HepG2 (cell line): ENCODE results near the gene MEX3A. TPM values are rescaled to one million over a fixed set of nuclear protein-coding genes. Genes with fewer than 3 reads are reported as not detected.

Experiments used
- ARNT ChIP-seq: fragments of 450-650 bp; IDR thresholded peaks from 2 replicates; pipeline ENCODE4 v1.6.1; 2017
- EHMT2 ChIP-seq: fragments of 200-600 bp; sonication (generic); IDR thresholded peaks from 2 replicates; pipeline ENCODE4 v1.7.0; 2017; ENCODE audit warnings: antibody characterized with exemption, low read depth, low read length, borderline replicate concordance
- KMT2B ChIP-seq: IDR thresholded peaks from 2 replicates; pipeline ENCODE4 v1.6.1; 2016; ENCODE audit warnings: missing genetic modification reagents, missing compliant biosample characterization
- NFIB ChIP-seq: sonication (generic); formaldehyde crosslinking; IDR thresholded peaks from 2 replicates; pipeline ENCODE4 v1.9.0; 2021; ENCODE audit warnings: missing genetic modification reagents, mild to moderate bottlenecking, borderline replicate concordance
- SATB2 ChIP-seq: sonication (generic); formaldehyde crosslinking; IDR thresholded peaks from 2 replicates; pipeline ENCODE4 v1.5.0; 2020; ENCODE audit warnings: missing genetic modification reagents
- ZNF10 ChIP-seq: sonication (generic); formaldehyde crosslinking; IDR thresholded peaks from 2 replicates; pipeline ENCODE4 v1.4.0; 2020; ENCODE audit warnings: mild to moderate bottlenecking, low read depth, missing genetic modification reagents, borderline replicate concordance
- ZNF138 ChIP-seq: sonication (generic); formaldehyde crosslinking; IDR thresholded peaks from 2 replicates; pipeline ENCODE4 v1.5.0; 2020; ENCODE audit warnings: mild to moderate bottlenecking, low read depth, missing genetic modification reagents
- ZNF329 ChIP-seq: sonication (generic); formaldehyde crosslinking; IDR thresholded peaks from 2 replicates; pipeline ENCODE4 v1.9.0; 2021; ENCODE audit warnings: low read depth, mild to moderate bottlenecking, missing genetic modification reagents
- ZNF432 ChIP-seq: sonication (generic); formaldehyde crosslinking; IDR thresholded peaks from 2 replicates; pipeline ENCODE4 v1.5.0; 2020; ENCODE audit warnings: missing genetic modification reagents, mild to moderate bottlenecking, borderline replicate concordance
- ZNF776 ChIP-seq: sonication (generic); formaldehyde crosslinking; IDR thresholded peaks from 2 replicates; pipeline ENCODE4 v1.4.0; 2020; ENCODE audit warnings: mild to moderate bottlenecking, missing genetic modification reagents
- ZZZ3 ChIP-seq: sonication (generic); formaldehyde crosslinking; IDR thresholded peaks from 2 replicates; pipeline ENCODE4 v1.4.0; 2020; ENCODE audit warnings: missing genetic modification reagents, mild to moderate bottlenecking, borderline replicate concordance
- polyA plus RNA-seq, 8 experiments: library from polyadenylated mRNA; depleted of rRNA in 3 of 8; stranded (reverse) in 7 of 8; unstranded in 1 of 8; fragments of >200 nt; fragmentation: Illumina TruSeq in 4 of 8; extraction: Trizol in 4 of 8; gene quantifications; 2 replicates each; pipeline versions ENCODE4 v1.2.1 to v1.2.3, GENCODE V29; 2011 to 2016; ENCODE audit warnings: low read depth in 4 of 8, missing spikeins in 1 of 8, mixed read lengths in 1 of 8; ENCODE audit not compliant: insufficient read depth in 1 of 8
- total RNA-seq, 5 experiments: library from RNA; depleted of rRNA; stranded (reverse); fragments of >200 nt; fragmentation: Illumina TruSeq; extraction: Trizol; gene quantifications; 2 replicates each; pipeline ENCODE4 v1.2.3, GENCODE V29; 2016; ENCODE audit warnings: low read depth in 1 of 5
- TF ChIP-seq, protein P1 (sequence below): sonication (generic); formaldehyde crosslinking; IDR thresholded peaks from 2 replicates; pipeline ENCODE4 v1.8.1; 2022; ENCODE audit warnings: low read depth, mild to moderate bottlenecking, missing genetic modification reagents
- TF ChIP-seq, protein P2 (sequence below): sonication (generic); formaldehyde crosslinking; IDR thresholded peaks from 2 replicates; pipeline ENCODE4 v1.4.0; 2020; ENCODE audit warnings: missing genetic modification reagents
- TF ChIP-seq, protein P3 (sequence below): sonication (generic); formaldehyde crosslinking; IDR thresholded peaks from 2 replicates; pipeline ENCODE4 v1.8.0; 2022; ENCODE audit warnings: low read depth, missing genetic modification reagents
- TF ChIP-seq, protein P4 (sequence below): IDR thresholded peaks from 2 replicates; pipeline ENCODE4 v1.6.1; 2018; ENCODE audit warnings: missing genetic modification reagents, mild to moderate bottlenecking, missing compliant biosample characterization
- TF ChIP-seq, protein P5 (sequence below): sonication (generic); formaldehyde crosslinking; IDR thresholded peaks from 2 replicates; pipeline ENCODE4 v1.4.0; 2020; ENCODE audit warnings: missing genetic modification reagents

The MEX3A gene
- total and polyA plus RNA-seq, 2 of the 13 experiments (the other 11 are each of a cell fraction or from before 2014, with no cell fraction given): 7.6 to 9.1 TPM

DNA sequence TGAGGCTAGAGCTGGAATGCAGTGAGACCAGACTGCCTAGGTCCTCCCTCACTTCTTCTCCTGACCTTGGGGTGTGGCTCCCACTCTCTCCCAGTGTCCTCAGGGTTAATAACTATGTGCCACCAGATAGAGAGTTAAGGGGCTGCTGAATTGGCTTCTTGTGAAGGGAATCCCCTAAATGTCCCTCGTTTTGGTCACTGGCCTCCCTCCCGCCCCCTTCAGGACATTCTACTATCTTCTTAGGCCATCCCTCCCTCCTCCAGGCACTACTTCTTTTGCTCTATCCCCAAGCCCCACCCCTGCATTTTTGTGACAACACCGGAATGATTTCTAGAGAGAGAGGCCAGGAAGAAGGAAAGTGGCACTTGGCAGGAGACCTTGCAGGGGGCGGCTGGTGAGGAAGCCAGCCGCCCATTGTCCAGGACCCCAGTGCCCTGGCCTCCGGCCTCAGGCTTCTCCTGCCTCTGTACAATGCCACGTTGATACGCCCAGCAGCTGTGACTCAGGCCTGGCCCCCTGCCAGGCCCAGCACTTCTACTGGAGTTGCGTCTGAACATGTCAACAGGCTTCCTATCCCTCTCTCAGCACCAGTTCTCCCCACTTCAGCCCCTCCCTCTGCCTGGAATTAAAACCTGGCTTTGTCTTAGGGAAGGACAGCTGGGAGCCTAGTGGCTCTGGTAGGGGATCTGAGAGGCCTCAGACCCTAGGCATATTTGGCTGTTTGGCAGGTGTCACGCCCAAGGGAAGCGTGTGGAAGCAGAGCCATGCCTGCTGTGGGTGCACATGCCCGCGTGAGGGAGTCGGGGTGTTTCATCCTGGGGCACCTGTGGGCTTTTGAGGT lies 41.3 kb upstream of the MEX3A start (continued):
- TF ChIP-seq, protein P1, sequence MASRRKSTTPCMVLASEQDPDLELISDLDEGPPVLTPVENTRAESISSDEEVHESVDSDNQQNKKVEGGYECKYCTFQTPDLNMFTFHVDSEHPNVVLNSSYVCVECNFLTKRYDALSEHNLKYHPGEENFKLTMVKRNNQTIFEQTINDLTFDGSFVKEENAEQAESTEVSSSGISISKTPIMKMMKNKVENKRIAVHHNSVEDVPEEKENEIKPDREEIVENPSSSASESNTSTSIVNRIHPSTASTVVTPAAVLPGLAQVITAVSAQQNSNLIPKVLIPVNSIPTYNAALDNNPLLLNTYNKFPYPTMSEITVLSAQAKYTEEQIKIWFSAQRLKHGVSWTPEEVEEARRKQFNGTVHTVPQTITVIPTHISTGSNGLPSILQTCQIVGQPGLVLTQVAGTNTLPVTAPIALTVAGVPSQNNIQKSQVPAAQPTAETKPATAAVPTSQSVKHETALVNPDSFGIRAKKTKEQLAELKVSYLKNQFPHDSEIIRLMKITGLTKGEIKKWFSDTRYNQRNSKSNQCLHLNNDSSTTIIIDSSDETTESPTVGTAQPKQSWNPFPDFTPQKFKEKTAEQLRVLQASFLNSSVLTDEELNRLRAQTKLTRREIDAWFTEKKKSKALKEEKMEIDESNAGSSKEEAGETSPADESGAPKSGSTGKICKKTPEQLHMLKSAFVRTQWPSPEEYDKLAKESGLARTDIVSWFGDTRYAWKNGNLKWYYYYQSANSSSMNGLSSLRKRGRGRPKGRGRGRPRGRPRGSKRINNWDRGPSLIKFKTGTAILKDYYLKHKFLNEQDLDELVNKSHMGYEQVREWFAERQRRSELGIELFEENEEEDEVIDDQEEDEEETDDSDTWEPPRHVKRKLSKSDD: no peak
- no peak for TF ChIP-seq ZZZ3 (CRISPR knock-in tag)
- TF ChIP-seq, protein P2, sequence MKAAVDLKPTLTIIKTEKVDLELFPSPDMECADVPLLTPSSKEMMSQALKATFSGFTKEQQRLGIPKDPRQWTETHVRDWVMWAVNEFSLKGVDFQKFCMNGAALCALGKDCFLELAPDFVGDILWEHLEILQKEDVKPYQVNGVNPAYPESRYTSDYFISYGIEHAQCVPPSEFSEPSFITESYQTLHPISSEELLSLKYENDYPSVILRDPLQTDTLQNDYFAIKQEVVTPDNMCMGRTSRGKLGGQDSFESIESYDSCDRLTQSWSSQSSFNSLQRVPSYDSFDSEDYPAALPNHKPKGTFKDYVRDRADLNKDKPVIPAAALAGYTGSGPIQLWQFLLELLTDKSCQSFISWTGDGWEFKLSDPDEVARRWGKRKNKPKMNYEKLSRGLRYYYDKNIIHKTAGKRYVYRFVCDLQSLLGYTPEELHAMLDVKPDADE (CRISPR knock-in tag): no peak
- TF ChIP-seq, protein P3, sequence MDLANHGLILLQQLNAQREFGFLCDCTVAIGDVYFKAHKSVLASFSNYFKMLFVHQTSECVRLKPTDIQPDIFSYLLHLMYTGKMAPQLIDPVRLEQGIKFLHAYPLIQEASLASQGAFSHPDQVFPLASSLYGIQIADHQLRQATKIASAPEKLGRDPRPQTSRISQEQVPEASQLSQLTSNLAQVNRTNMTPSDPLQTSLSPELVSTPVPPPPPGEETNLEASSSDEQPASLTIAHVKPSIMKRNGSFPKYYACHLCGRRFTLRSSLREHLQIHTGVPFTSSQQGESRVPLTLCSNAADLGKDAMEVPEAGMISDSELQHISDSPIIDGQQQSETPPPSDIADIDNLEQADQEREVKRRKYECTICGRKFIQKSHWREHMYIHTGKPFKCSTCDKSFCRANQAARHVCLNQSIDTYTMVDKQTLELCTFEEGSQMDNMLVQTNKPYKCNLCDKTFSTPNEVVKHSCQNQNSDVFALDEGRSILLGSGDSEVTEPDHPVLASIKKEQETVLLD (CRISPR knock-in tag): no peak
- no peak for TF ChIP-seq SATB2 (CRISPR knock-in tag)
- TF ChIP-seq ZNF776: no peak
- TF ChIP-seq KMT2B (CRISPR knock-in tag): no peak
- no peak for TF ChIP-seq ARNT
- no peak for TF ChIP-seq ZNF329 (CRISPR knock-in tag)
- TF ChIP-seq, protein P4, sequence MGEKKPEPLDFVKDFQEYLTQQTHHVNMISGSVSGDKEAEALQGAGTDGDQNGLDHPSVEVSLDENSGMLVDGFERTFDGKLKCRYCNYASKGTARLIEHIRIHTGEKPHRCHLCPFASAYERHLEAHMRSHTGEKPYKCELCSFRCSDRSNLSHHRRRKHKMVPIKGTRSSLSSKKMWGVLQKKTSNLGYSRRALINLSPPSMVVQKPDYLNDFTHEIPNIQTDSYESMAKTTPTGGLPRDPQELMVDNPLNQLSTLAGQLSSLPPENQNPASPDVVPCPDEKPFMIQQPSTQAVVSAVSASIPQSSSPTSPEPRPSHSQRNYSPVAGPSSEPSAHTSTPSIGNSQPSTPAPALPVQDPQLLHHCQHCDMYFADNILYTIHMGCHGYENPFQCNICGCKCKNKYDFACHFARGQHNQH (CRISPR knock-in tag): 0 out of 2 replicates have a peak, but pooled peaks have one; percentile 53
- TF ChIP-seq ZNF10: no peak
- TF ChIP-seq ZNF138 (CRISPR knock-in tag): no peak
- no peak for TF ChIP-seq NFIB (CRISPR knock-in tag)
- no peak for TF ChIP-seq EHMT2
- TF ChIP-seq, protein P5, sequence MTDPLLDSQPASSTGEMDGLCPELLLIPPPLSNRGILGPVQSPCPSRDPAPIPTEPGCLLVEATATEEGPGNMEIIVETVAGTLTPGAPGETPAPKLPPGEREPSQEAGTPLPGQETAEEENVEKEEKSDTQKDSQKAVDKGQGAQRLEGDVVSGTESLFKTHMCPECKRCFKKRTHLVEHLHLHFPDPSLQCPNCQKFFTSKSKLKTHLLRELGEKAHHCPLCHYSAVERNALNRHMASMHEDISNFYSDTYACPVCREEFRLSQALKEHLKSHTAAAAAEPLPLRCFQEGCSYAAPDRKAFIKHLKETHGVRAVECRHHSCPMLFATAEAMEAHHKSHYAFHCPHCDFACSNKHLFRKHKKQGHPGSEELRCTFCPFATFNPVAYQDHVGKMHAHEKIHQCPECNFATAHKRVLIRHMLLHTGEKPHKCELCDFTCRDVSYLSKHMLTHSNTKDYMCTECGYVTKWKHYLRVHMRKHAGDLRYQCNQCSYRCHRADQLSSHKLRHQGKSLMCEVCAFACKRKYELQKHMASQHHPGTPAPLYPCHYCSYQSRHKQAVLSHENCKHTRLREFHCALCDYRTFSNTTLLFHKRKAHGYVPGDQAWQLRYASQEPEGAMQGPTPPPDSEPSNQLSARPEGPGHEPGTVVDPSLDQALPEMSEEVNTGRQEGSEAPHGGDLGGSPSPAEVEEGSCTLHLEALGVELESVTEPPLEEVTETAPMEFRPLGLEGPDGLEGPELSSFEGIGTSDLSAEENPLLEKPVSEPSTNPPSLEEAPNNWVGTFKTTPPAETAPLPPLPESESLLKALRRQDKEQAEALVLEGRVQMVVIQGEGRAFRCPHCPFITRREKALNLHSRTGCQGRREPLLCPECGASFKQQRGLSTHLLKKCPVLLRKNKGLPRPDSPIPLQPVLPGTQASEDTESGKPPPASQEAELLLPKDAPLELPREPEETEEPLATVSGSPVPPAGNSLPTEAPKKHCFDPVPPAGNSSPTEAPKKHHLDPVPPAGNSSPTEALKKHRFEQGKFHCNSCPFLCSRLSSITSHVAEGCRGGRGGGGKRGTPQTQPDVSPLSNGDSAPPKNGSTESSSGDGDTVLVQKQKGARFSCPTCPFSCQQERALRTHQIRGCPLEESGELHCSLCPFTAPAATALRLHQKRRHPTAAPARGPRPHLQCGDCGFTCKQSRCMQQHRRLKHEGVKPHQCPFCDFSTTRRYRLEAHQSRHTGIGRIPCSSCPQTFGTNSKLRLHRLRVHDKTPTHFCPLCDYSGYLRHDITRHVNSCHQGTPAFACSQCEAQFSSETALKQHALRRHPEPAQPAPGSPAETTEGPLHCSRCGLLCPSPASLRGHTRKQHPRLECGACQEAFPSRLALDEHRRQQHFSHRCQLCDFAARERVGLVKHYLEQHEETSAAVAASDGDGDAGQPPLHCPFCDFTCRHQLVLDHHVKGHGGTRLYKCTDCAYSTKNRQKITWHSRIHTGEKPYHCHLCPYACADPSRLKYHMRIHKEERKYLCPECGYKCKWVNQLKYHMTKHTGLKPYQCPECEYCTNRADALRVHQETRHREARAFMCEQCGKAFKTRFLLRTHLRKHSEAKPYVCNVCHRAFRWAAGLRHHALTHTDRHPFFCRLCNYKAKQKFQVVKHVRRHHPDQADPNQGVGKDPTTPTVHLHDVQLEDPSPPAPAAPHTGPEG (CRISPR knock-in tag): no peak
- TF ChIP-seq ZNF432 (CRISPR knock-in tag): no peak
